ENCODE data around the gene HNRNPL.
"Not testable (repeated sequence)": the region's sequence is repeated elsewhere in the genome, so short reads cannot be mapped to it uniquely, and the experiment has no call there.

HNRNPL gene

DNA sequence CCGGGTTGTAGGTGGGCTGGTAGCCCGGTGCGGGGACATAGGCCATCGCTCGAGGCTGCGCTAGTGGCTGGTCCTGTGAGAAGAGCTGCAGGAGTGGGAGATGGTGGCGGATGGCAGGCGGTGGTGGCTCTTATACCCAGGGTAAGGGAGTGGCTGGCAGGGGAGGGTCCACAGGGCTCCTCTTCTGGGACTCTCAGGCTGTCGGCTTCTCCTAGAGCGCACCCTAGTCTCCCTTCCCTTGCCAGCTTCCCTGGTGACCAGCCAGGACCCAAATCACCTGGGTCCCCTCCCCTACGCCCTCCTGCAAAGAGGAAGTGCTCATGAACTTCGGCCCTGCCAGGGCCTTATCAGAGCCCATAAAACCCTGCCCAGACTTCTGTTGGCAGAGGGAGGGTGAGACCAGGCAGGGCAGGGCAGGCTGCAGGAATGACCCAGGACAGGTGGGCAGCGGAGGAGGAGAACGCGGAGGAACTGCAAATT lies 36.9 kb downstream of the HNRNPL start, which contains the start of gene LGALS4:
Gene LGALS4, minus strand, starts transcription at position 105 of the 480 bp plus-strand sequence. Its CDS starts 59 bp downstream, at position 46.
- no peak for DNase-seq (ENCODE audit: low read depth)
- no peak within 1 kb of the TSS for H3K4me3 ChIP-seq (ENCODE audit: control insufficient read depth, low read depth, low read length)
- TF ChIP-seq CTCF (conservative IDR thresholded peaks at IDR 0.05; ENCODE audit: control insufficient read depth, insufficient read depth, low read depth, low read length): no peak

DNA sequence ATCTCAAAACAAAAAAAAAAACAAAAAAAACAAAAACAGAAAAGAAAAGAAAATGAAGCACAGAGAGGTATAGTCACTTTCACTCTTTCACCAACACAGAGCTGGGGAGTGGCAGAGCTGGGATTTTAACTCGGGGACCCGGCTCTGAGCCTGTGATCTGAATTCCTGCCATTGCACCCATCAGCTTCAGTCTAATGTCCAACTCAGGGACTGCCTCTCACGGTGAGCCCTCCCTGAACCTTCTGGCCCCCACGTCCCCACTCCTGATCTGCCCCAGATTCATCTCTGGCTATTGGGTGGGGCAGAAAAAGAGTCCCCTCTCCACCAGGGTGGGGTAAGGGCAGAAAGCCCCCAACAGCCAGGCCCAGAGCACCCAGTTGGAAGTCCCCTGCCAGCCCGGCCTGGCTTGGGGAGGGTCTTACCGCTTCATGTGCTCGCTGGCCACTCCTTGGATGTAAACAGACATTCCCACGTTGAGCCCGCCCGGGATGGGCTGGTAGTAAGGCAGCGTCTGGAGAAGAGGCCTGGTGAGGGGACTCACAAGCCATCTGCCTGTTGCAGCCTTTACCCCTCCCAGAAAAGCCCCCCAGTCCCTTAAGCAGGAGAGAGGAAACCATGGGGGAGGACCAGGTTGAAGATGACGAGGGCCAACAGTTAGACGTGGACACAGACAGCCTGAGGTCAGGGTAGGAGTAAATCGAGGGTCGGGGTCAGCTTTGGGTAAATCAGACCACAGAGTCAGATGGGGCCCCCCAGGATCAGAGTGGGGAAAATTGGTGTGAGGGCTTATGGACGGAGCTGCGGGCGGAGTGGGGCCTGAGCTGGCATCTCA lies 37.6 kb downstream of the HNRNPL start:
- no peak for TF ChIP-seq CTCF (conservative IDR thresholded peaks at IDR 0.05; ENCODE audit: control insufficient read depth, insufficient read depth, low read depth, low read length)
- no peak for DNase-seq (ENCODE audit: low read depth)

GRCh38 chr19:38809592-38810252 lies 40.1 kb downstream of the HNRNPL start:
- no peak for DNase-seq (ENCODE audit: low read depth)
- no peak for TF ChIP-seq CTCF (conservative IDR thresholded peaks at IDR 0.05; ENCODE audit: control insufficient read depth, insufficient read depth, low read depth, low read length)
- no peak overlapping the region for H3K4me3 ChIP-seq (ENCODE audit: control insufficient read depth, low read depth, low read length)

More for the DNA sequence above, 37.6 kb downstream of the HNRNPL start:
- no peak overlapping the region for H3K4me3 ChIP-seq (ENCODE audit: control insufficient read depth, low read depth, low read length)

DNA sequence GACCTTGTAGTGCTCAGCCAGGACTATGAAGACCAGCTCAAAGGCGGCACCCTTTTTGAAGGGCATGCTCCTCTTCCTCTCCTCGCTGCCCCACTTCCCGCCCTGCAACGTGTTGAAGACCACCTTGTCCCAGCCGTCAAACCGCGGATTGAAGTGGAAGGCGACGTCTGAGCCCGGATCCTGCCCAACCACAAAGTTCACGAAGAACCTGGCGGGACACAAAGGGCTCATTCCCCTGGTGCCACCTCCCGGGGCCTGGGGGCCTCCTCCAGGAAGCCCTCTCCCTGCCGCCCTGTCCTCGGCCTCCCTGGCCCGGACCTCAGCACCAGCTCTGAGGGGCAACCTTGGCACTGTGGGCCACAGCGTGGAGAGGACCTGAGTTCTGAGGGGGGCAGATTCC lies 41.0 kb downstream of the HNRNPL start:
- TF ChIP-seq CTCF (conservative IDR thresholded peaks at IDR 0.05; ENCODE audit: control insufficient read depth, insufficient read depth, low read depth, low read length): no peak
- no peak overlapping the region for H3K4me3 ChIP-seq (ENCODE audit: control insufficient read depth, low read depth, low read length)
- DNase-seq (ENCODE audit: low read depth): no peak

- DNase-seq (ENCODE audit: low read depth); H3K4me3 ChIP-seq (ENCODE audit: control insufficient read depth, low read depth, low read length): not testable (repeated sequence)
Observed at GRCh38 chr19:38807374-38808098, 42.2 kb downstream of the HNRNPL start.

DNA sequence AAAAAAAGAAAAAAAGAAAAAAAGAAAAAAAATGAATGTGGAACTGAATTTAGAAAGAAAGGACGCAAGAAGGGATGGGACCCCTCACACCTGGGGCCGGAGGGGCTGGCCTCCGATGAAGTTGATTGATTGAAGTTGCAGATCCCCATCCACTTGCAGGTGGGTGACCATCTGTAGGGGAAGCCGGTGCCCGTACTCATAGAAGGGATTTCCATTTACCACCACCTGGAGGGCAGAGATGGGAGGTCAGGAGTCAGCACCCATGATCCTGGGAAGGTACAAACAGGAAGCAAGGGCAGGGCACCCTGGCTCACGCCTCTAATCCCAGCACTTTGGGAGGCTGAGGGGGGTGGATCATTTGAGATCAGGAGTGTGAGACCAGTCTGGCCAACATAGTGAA lies 43.4 kb downstream of the HNRNPL start:
- TF ChIP-seq CTCF (conservative IDR thresholded peaks at IDR 0.05; ENCODE audit: control insufficient read depth, insufficient read depth, low read depth, low read length): no peak
- DNase-seq (ENCODE audit: low read depth): no peak

More for the DNA sequence above, 43.4 kb downstream of the HNRNPL start:
- no peak overlapping the region for H3K4me3 ChIP-seq (ENCODE audit: control insufficient read depth, low read depth, low read length)

Measured in fibroblast of mammary gland (primary cell).